Thyroid gland (tissue), 4 donors: ENCODE data around the gene MARK3. TPM values are rescaled to one million over a fixed set of nuclear protein-coding genes. Genes with fewer than 3 reads are reported as not detected.

Source experiments
- DNase-seq, 2 donors: peaks; one replicate each; pipeline ENCODE4 v3.0.0-alpha.2; 2019
- H3K27ac ChIP-seq, 3 donors: fragments of 200-600 bp; sonication (generic); 1 replicate in 2 of 3; 2 replicates in 1 of 3; pipeline ENCODE4 v1.5.1; 2016 to 2019; ENCODE audit warnings: mild to moderate bottlenecking in 1 of 3, moderate library complexity in 1 of 3
- H3K27me3 ChIP-seq: fragments of 200-600 bp; sonication (generic); one replicate; pipeline ENCODE4 v1.5.1; 2019
- H3K36me3 ChIP-seq, 2 donors: fragments of 200-600 bp; sonication (generic); one replicate each; pipeline ENCODE4 v1.5.1; 2016 to 2019
- H3K4me1 ChIP-seq, 2 donors: fragments of 200-600 bp; sonication (generic); one replicate each; pipeline ENCODE4 v1.5.1; 2017 to 2019
- H3K4me3 ChIP-seq, 3 donors: fragments of 200-600 bp; sonication (generic); replicated peaks in 1 of 3; 1 replicate in 2 of 3; 2 replicates in 1 of 3; pipeline ENCODE4 v1.5.1; 2016; ENCODE audit warnings: mild to moderate bottlenecking in 1 of 3
- H3K9me3 ChIP-seq: fragments of 200-600 bp; sonication (generic); one replicate; pipeline ENCODE4 v1.5.1; 2017
- CTCF ChIP-seq, 6 experiments: fragments of 200-600 bp in 3 of 6; fragments of 450-650 bp in 3 of 6; sonication (generic) in 3 of 6; IDR thresholded peaks; one replicate each; pipeline ENCODE4 v1.5.1; 2016 to 2019; ENCODE audit warnings: antibody characterized with exemption in 6 of 6, mild to moderate bottlenecking in 2 of 6, inconsistent platforms in 1 of 6, moderate library complexity in 1 of 6
- POLR2A ChIP-seq, 2 donors: fragments of 450-650 bp; IDR thresholded peaks; one replicate each; pipeline ENCODE4 v1.6.1; 2017; ENCODE audit warnings: antibody characterized with exemption in 2 of 2, mild to moderate bottlenecking in 2 of 2, moderate library complexity in 1 of 2
- WGBS, 2 donors: methylation state at CpG; one replicate each; pipeline ENCODE4 v1.1.5; 2017; 5-methylcytosine and 5-hydroxymethylcytosine counted together
- intact Hi-C: fragments of 100-400 bp; cut with DNase I; formaldehyde crosslinking; loops from one replicate; pipeline ENCODE4 v1.15.1; 2023
- total RNA-seq, 4 donors: library from RNA; depleted of rRNA; stranded (reverse); fragments of >200 nt; gene quantifications; one replicate each; pipeline ENCODE4 v1.2.3, GENCODE V29; 2016

MARK3 gene
- total RNA-seq, 4 donors from 2014 or later, result 105 to 164 (median 114) TPM

DNA sequence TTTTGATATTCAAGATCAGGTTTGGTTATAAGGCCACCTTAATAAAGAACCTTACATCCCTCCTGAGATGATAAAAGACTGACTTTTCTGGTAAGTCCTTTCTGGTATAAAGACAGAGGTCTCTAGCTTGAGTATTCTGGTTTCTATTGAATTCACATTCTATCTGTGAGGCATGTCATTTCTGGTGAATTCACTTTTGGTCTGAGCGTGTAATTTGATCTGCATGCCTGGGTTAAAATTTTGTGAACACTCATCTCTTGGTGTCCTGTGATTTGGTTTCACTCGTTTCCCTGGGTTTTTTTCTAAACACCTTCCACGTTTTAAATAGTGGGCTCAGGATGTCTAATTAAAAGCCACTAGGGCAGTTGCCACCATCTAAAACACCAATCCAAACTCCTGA, 38.9 kb upstream of the MARK3 start:
- Histone ChIP-seq H3K4me1 (no peaks in the 10 kb centered on the region), H3K9me3 (no peaks in the 10 kb centered on the region), H3K36me3 (peaks cover 36 to 37% of the 10 kb centered on the region in 2 donors), H3K27me3 (no peaks in the 10 kb centered on the region), H3K4me3 (no peak overlapping the region), H3K27ac (no peak overlapping the region)
- no peak for DNase-seq
- TF ChIP-seq POLR2A (IDR thresholded peaks at IDR 0.05) (no peak), CTCF (IDR thresholded peaks at IDR 0.05) (no peak)
- intact Hi-C loops, result no loop called here
- WGBS, 2 donors, result 39 to 58% methylated on average over 3 of the region's 3 CpGs

DNA sequence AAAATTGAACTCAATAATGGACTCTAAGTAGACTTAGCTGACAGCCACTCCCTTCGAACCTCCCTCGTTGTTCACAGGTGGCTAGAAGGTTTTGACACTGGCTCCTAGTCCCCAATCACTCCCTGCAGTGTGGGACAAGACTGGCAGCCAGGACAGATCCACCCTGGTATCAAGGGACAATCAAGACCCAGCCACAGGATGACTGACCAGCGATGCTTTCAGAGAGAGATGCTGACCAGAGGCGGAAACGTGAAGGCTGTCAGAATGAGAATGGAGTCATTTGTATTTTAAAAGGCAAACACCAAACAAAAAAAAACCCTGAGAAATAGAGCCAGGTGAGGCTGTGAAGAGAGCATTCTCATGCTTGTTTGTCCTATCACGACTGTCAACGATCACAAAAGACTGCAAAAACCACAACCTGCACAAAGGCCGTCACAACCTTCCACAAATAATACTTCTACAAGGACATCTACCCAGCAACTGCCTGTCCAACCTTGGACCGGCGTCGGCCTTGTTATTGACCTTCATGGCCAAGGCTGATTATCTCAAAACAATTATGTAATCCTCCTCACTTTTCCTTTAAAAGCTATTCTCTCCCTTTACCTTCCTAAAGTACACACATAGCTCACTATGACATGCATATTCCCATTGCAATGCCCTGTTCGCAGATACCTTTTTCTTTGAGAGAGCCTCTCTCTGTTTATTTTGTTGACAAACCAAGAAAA, 38.0 kb upstream of the MARK3 start:
- H3K4me1 ChIP-seq, result no peaks in the 10 kb centered on the region
- no peak overlapping the region for H3K27ac ChIP-seq
- H3K27me3 ChIP-seq, result no peaks in the 10 kb centered on the region
- H3K36me3 ChIP-seq, result peaks cover 26 to 28% of the 10 kb centered on the region in 2 donors
- TF ChIP-seq POLR2A (IDR thresholded peaks at IDR 0.05) (no peak), CTCF (IDR thresholded peaks at IDR 0.05) (no peak)
- intact Hi-C loops, result no loop called here
- H3K9me3 ChIP-seq, result no peaks in the 10 kb centered on the region
- WGBS, 2 donors, result 61% methylated on average over 12 of the region's 12 CpGs
- H3K4me3 ChIP-seq, result no peak overlapping the region
- no peak for DNase-seq

DNA sequence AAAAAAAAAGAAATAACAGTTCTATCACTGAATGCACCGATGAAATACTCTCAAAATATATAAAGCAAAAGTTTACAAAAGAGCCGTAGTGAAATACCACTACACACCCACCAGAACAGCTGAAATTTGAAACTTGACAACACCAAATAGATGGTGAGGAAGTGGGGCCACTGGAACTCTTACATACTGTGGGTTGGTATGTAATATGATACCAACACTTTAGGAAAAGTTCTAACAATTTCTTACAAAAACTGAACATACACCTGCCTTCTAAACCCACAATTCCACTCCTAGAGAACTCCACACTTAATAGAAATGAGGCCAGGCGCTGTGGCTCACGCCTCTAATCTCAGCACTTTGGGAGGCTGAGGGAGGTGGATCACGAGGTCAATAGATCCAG, 37.1 kb upstream of the MARK3 start:
- Histone ChIP-seq H3K27me3 (no peaks in the 10 kb centered on the region), H3K27ac (no peak overlapping the region), H3K4me3 (no peak overlapping the region), H3K9me3 (no peaks in the 10 kb centered on the region), H3K36me3 (peaks cover 17 to 19% of the 10 kb centered on the region in 2 donors), H3K4me1 (no peaks in the 10 kb centered on the region)
- WGBS, 2 donors, result 62 to 83% methylated on average over 5 of the region's 5 CpGs
- intact Hi-C loops, result no loop called here
- no peak for DNase-seq
- TF ChIP-seq POLR2A (IDR thresholded peaks at IDR 0.05) (no peak), CTCF (IDR thresholded peaks at IDR 0.05) (no peak)

GRCh38 chr14:103349982-103350381, 35.2 kb upstream of the MARK3 start:
- TF ChIP-seq CTCF (IDR thresholded peaks at IDR 0.05) (no peak), POLR2A (IDR thresholded peaks at IDR 0.05) (no peak)
- H3K27me3 ChIP-seq, result no peaks in the 10 kb centered on the region
- H3K4me1 ChIP-seq, result no peaks in the 10 kb centered on the region
- H3K27ac ChIP-seq, result no peak overlapping the region
- H3K4me3 ChIP-seq, result no peak overlapping the region
- no peak for DNase-seq
- peaks cover under 1 to 2% of the 10 kb centered on the region in 2 donors for H3K36me3 ChIP-seq
- WGBS, 2 donors, result 91 to 93% methylated on average over 13 of the region's 13 CpGs
- no peaks in the 10 kb centered on the region for H3K9me3 ChIP-seq
- intact Hi-C loops, result no loop called here

GRCh38 chr14:103353362-103353761, 31.9 kb upstream of the MARK3 start:
- TF ChIP-seq POLR2A (IDR thresholded peaks at IDR 0.05) (no peak), CTCF (IDR thresholded peaks at IDR 0.05) (no peak)
- no peaks in the 10 kb centered on the region for H3K27me3 ChIP-seq
- DNase-seq, result no peak
- no peaks in the 10 kb centered on the region for H3K4me1 ChIP-seq
- H3K9me3 ChIP-seq, result no peaks in the 10 kb centered on the region
- 79 to 86% methylated on average over 7 of the region's 7 CpGs for WGBS, 2 donors
- H3K27ac ChIP-seq, result no peak overlapping the region
- intact Hi-C loops, result no loop called here
- no peaks in the 10 kb centered on the region for H3K36me3 ChIP-seq
- H3K4me3 ChIP-seq, result no peak overlapping the region
